GM18505 (cell line): ENCODE measurements around the gene SLC20A1.
"Not testable (repeated sequence)": the region's sequence is repeated elsewhere in the genome, so short reads cannot be mapped to it uniquely, and the experiment has no call there.

Experiments
- ATAC-seq: cut with Tn5 transposase; IDR thresholded peaks from one replicate; pipeline ENCODE4 v1.9.1; 2021; ENCODE audit not compliant: unreplicated experiment
- POLR2A ChIP-seq: IDR thresholded peaks from 4 replicates; pipeline ENCODE4 v1.6.1; 2011; ENCODE audit warnings: borderline replicate concordance; ENCODE audit not compliant: insufficient read depth, insufficient read length; ENCODE audit errors: extremely low read depth

SLC20A1 gene

GRCh38 chr2:112646791-112647689, 1.3 kb downstream of the SLC20A1 start:
- TF ChIP-seq POLR2A = no peak

DNA sequence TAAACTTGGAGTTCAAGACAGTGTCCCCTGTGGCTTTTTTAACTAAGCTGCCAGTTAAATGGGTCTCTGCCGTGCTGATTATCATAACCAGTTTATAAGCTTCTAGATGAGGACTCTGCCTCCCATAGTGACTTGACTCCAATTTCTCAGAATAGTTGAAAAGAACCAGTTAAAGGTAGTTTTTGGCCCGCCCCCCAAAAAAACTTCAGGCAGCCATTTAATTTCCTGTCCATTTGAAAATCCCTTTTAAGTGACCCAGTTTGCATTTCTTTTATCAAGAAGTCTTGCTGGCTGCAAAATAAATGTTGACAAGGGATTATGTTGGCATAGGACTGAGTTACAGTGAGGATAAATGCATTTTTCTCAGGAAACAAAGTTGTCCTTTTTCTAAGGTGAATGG, 2.3 kb downstream of the SLC20A1 start:
- TF ChIP-seq POLR2A = no peak
- no peak for ATAC-seq

More at GRCh38 chr2:112646791-112647689, 1.3 kb downstream of the SLC20A1 start:
- ATAC-seq = no peak

- TF ChIP-seq POLR2A = no peak
- no peak for ATAC-seq
These were observed 10.9 kb downstream of the SLC20A1 start for GRCh38 chr2:112656679-112657078.

DNA sequence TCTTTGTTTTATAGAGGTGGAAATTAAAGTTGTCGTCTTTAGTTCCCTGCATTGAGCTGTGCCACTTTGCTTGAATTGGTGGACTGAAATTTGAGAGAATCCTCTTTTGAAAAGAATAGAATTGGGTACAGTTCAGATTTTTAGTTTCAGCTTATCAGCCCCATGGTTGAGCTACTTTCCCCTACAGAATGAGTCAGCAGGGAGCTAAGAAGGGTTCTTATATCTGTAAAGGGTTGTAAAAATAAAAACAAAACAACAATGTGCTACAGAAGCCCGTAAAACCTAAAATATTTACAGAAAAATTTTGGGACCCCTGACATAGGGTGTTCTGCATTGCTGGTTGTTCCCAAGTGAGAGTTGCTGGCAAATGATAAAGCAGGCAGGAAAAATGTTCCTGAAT, 12.6 kb downstream of the SLC20A1 start:
- no peak for ATAC-seq
- no peak for TF ChIP-seq POLR2A

DNA sequence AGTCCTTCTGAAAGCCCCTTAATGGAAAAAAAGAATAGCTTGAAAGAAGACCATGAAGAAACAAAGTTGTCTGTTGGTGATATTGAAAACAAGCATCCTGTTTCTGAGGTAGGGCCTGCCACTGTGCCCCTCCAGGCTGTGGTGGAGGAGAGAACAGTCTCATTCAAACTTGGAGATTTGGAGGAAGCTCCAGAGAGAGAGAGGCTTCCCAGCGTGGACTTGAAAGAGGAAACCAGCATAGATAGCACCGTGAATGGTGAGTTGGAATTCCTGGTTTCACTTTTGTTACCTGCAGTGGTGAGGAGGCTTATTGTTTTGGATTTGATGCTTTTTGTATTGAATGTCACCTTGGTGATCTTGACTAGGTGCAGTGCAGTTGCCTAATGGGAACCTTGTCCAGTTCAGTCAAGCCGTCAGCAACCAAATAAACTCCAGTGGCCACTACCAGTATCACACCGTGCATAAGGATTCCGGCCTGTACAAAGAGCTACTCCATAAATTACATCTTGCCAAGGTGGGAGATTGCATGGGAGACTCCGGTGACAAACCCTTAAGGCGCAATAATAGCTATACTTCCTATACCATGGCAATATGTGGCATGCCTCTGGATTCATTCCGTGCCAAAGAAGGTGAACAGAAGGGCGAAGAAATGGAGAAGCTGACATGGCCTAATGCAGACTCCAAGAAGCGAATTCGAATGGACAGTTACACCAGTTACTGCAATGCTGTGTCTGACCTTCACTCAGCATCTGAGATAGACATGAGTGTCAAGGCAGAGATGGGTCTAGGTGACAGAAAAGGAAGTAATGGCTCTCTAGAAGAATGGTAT, 13.3 kb downstream of the SLC20A1 start:
- ATAC-seq = no peak
- TF ChIP-seq POLR2A = no peak

DNA sequence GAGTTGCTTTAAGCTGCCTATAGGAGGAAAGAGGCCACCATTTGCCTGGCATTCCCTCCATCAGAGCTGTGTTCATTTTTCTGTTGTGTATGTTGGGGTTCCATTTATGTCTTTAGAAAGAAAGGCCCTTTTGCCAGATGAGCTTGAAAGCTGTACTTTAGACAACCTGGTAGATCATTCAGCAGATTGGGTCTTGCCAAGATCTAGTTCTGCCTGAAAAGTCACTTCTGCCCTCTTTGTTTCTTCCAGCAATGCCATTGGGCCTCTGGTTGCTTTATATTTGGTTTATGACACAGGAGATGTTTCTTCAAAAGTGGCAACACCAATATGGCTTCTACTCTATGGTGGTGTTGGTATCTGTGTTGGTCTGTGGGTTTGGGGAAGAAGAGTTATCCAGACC, 14.4 kb downstream of the SLC20A1 start:
- no peak for ATAC-seq
- TF ChIP-seq POLR2A = no peak

GRCh38 chr2:112661656-112662305, 16.0 kb downstream of the SLC20A1 start:
- no peak for TF ChIP-seq POLR2A
- ATAC-seq = no peak

- no peak for TF ChIP-seq POLR2A
- no peak for ATAC-seq
These were observed 17.0 kb downstream of the SLC20A1 start for GRCh38 chr2:112662704-112663103.

DNA sequence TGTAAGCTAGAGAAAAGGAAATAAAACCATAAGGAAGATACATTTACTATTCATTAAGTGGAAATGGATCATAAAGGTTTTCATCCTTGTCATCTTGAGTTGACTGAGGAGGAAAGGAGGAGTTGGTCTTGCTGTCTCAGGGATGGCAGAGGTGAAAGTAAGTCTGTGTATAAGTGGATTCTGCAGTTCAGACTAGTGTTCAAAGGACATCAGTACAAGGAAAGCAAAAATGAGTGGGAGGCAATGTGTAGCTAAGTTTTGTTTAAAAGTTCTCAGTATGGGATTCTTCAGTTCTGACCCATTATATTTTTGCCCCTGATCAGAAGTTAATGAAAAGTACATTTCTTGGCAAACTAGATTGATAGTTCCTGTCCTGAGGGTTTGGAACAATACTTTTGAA, 18.9 kb downstream of the SLC20A1 start:
- TF ChIP-seq POLR2A = no peak
- ATAC-seq = no peak

- no peak for TF ChIP-seq POLR2A
- no peak for ATAC-seq
These were observed 19.5 kb downstream of the SLC20A1 start for GRCh38 chr2:112665113-112665780.

GRCh38 chr2:112666761-112667122, 21.0 kb downstream of the SLC20A1 start:
- no peak for ATAC-seq

GRCh38 chr2:112667540-112667939, 21.8 kb downstream of the SLC20A1 start:
- ATAC-seq = not testable (repeated sequence)

More at GRCh38 chr2:112666761-112667122, 21.0 kb downstream of the SLC20A1 start:
- TF ChIP-seq POLR2A = no peak

GRCh38 chr2:112669667-112670066, 23.9 kb downstream of the SLC20A1 start:
- no peak for ATAC-seq
- no peak for TF ChIP-seq POLR2A

- no peak for ATAC-seq
- TF ChIP-seq POLR2A = no peak
These were observed 24.7 kb downstream of the SLC20A1 start for GRCh38 chr2:112670252-112671022.
